Tibial nerve (tissue), 4 donors: Measurements from ENCODE around the gene MRPL54. TPM values are rescaled to one million over a fixed set of nuclear protein-coding genes. Genes with fewer than 3 reads are reported as not detected.

Experiments
- DNase-seq, 2 donors: peaks; one replicate each; pipeline ENCODE4 v3.0.0-alpha.2; 2019; ENCODE audit warnings: low spot score in 2 of 2
- H3K27ac ChIP-seq, 4 donors: fragments of 200-600 bp; sonication (generic) in 3 of 4; one replicate each; pipeline ENCODE4 v1.5.1; 2017 to 2019; ENCODE audit warnings: mild to moderate bottlenecking in 1 of 4
- H3K27me3 ChIP-seq, 2 donors: fragments of 200-600 bp; sonication (generic) in 1 of 2; one replicate each; pipeline versions ENCODE4 v1.5.1 to v1.6.0; 2017 to 2019
- H3K36me3 ChIP-seq, 3 donors: fragments of 200-600 bp; sonication (generic); one replicate each; pipeline ENCODE4 v1.5.1; 2018 to 2019
- H3K4me1 ChIP-seq, 4 donors: fragments of 200-600 bp; sonication (generic) in 3 of 4; one replicate each; pipeline ENCODE4 v1.5.1; 2017 to 2019
- H3K4me3 ChIP-seq, 4 donors: fragments of 200-600 bp; sonication (generic) in 3 of 4; one replicate each; pipeline ENCODE4 v1.5.1; 2017 to 2019; ENCODE audit warnings: mild to moderate bottlenecking in 1 of 4, moderate library complexity in 1 of 4
- H3K9me3 ChIP-seq, 4 donors: fragments of 200-600 bp; sonication (generic) in 3 of 4; one replicate each; pipeline ENCODE4 v1.5.1; 2017 to 2019
- CTCF ChIP-seq, 5 experiments: fragments of 200-600 bp in 3 of 5; fragments of 450-650 bp in 2 of 5; sonication (generic) in 3 of 5; IDR thresholded peaks; one replicate each; pipeline ENCODE4 v1.5.1; 2016 to 2019; ENCODE audit warnings: antibody characterized with exemption in 5 of 5, mild to moderate bottlenecking in 3 of 5, moderate library complexity in 2 of 5
- EP300 ChIP-seq, 2 donors: sonication (generic); formaldehyde crosslinking; IDR thresholded peaks; one replicate each; pipeline ENCODE4 v1.6.1; 2017; ENCODE audit warnings: antibody characterized with exemption in 2 of 2, mild to moderate bottlenecking in 1 of 2
- POLR2A ChIP-seq, 2 donors: fragments of 450-650 bp; IDR thresholded peaks; one replicate each; pipeline ENCODE4 v1.6.1; 2017; ENCODE audit warnings: antibody characterized with exemption in 2 of 2, mild to moderate bottlenecking in 2 of 2, moderate library complexity in 2 of 2
- WGBS, 2 donors: methylation state at CpG; one replicate each; pipeline ENCODE4 v1.1.5; 2018; 5-methylcytosine and 5-hydroxymethylcytosine counted together
- total RNA-seq, 4 donors: library from RNA; depleted of rRNA; stranded (reverse); fragments of >200 nt; gene quantifications; one replicate each; pipeline ENCODE4 v1.1.0, GENCODE V29; 2016

MRPL54 gene
- total RNA-seq, 4 donors from 2014 or later, result 44.1 to 111 (median 59.2) TPM

- Histone ChIP-seq H3K4me3 (no peak overlapping the region), H3K27me3 (peaks cover 0 to 53% of the 10 kb centered on the region in 2 donors), H3K9me3 (no peaks in the 10 kb centered on the region), H3K27ac (no peak overlapping the region), H3K4me1 (peaks cover 0 to 13% (median 3%) of the 10 kb centered on the region in 4 donors), H3K36me3 (no peaks in the 10 kb centered on the region)
- DNase-seq, result no peak
- 87 to 92% methylated on average over 18 to 29 of the region's 29 CpGs for WGBS, 2 donors
- TF ChIP-seq CTCF (IDR thresholded peaks at IDR 0.05), result no peak
- no peak for TF ChIP-seq EP300 (IDR thresholded peaks at IDR 0.05)
- no peak for TF ChIP-seq POLR2A (IDR thresholded peaks at IDR 0.05)
Observed at GRCh38 chr19:3805859-3806258, 43.4 kb downstream of the MRPL54 start.

GRCh38 chr19:3807131-3807480 lies 44.6 kb downstream of the MRPL54 start:
- TF ChIP-seq EP300 (IDR thresholded peaks at IDR 0.05) (no peak), POLR2A (IDR thresholded peaks at IDR 0.05) (no peak), CTCF (IDR thresholded peaks at IDR 0.05) (no peak)
- Histone ChIP-seq H3K9me3 (no peaks in the 10 kb centered on the region), H3K27ac (no peak overlapping the region), H3K27me3 (peaks cover 0 to 49% of the 10 kb centered on the region in 2 donors), H3K4me3 (no peak overlapping the region), H3K4me1 (peaks cover 0 to under 1% (median 0%) of the 10 kb centered on the region in 4 donors), H3K36me3 (no peaks in the 10 kb centered on the region)
- no peak for DNase-seq
- WGBS, 2 donors, result 78 to 96% methylated on average over 10 to 19 of the region's 19 CpGs

- Histone ChIP-seq H3K27ac (no peak overlapping the region), H3K27me3 (peaks cover 0 to 43% of the 10 kb centered on the region in 2 donors), H3K36me3 (no peaks in the 10 kb centered on the region), H3K9me3 (no peaks in the 10 kb centered on the region), H3K4me1 (peaks cover 0 to 2% (median 0%) of the 10 kb centered on the region in 4 donors), H3K4me3 (no peak overlapping the region)
- TF ChIP-seq POLR2A (IDR thresholded peaks at IDR 0.05) (no peak), CTCF (IDR thresholded peaks at IDR 0.05) (no peak), EP300 (IDR thresholded peaks at IDR 0.05) (no peak)
- no peak for DNase-seq
- WGBS, 2 donors, result 96 to 97% methylated on average over 23 to 24 of the region's 35 CpGs
Observed at GRCh38 chr19:3807574-3808354, 45.3 kb downstream of the MRPL54 start.

GRCh38 chr19:3808420-3809143 lies 46.1 kb downstream of the MRPL54 start:
- H3K4me3 ChIP-seq, result no peak overlapping the region
- H3K27ac ChIP-seq, result no peak overlapping the region
- H3K36me3 ChIP-seq, result no peaks in the 10 kb centered on the region
- TF ChIP-seq EP300 (IDR thresholded peaks at IDR 0.05) (no peak), CTCF (IDR thresholded peaks at IDR 0.05) (no peak), POLR2A (IDR thresholded peaks at IDR 0.05) (no peak)
- 82 to 83% methylated on average over 25 to 33 of the region's 33 CpGs for WGBS, 2 donors
- no peak for DNase-seq
- no peaks in the 10 kb centered on the region for H3K9me3 ChIP-seq
- H3K4me1 ChIP-seq, result peaks cover 0 to 10% (median 0%) of the 10 kb centered on the region in 4 donors
- H3K27me3 ChIP-seq, result peaks cover 0 to 34% of the 10 kb centered on the region in 2 donors
